HepG2 (cell line): ENCODE data around the gene SCT.

Experiments
- ATF3 ChIP-seq: sonication (generic); formaldehyde crosslinking; IDR thresholded peaks from 2 replicates; pipeline ENCODE4 v1.4.0; 2020; ENCODE audit warnings: missing genetic modification reagents
- CTCF ChIP-seq: sonication (generic); formaldehyde crosslinking; IDR thresholded peaks from 2 replicates; pipeline ENCODE4 v1.5.0; 2020; ENCODE audit warnings: mild to moderate bottlenecking, missing genetic modification reagents, moderate library complexity
- EP300 ChIP-seq, 3 experiments: sonication (generic) in 1 of 3; formaldehyde crosslinking in 1 of 3; IDR thresholded peaks; 2 replicates each; pipeline versions ENCODE4 v1.5.1 to v1.6.1; 2011 to 2020; ENCODE audit warnings: low read depth in 2 of 3, low read length in 2 of 3, borderline replicate concordance in 1 of 3, improper control_type of control experiment in 1 of 3, mild to moderate bottlenecking in 1 of 3, missing genetic modification reagents in 1 of 3, moderate library complexity in 1 of 3
- FOXO1 ChIP-seq: sonication (generic); formaldehyde crosslinking; IDR thresholded peaks from 2 replicates; pipeline ENCODE4 v1.4.0; 2020; ENCODE audit warnings: missing genetic modification reagents
- NCOR1 ChIP-seq: fragments of 200-600 bp; sonication (generic); IDR thresholded peaks from 2 replicates; pipeline ENCODE4 v1.7.0; 2017; ENCODE audit warnings: antibody characterized with exemption, low read length, borderline replicate concordance
- PHB2 ChIP-seq: fragments of 450-650 bp; IDR thresholded peaks from 2 replicates; pipeline ENCODE4 v1.6.1; 2018; ENCODE audit not compliant: partially characterized antibody
- POLR2AphosphoS2 ChIP-seq: IDR thresholded peaks from 2 replicates; pipeline ENCODE4 v1.6.1; 2011; ENCODE audit warnings: low read depth, low read length, improper control_type of control experiment
- SIX1 ChIP-seq: sonication (generic); formaldehyde crosslinking; IDR thresholded peaks from 2 replicates; pipeline ENCODE4 v1.4.0; 2020; ENCODE audit warnings: missing genetic modification reagents, borderline replicate concordance
- SMC3 ChIP-seq: IDR thresholded peaks from 2 replicates; pipeline ENCODE4 v1.6.1; 2011; ENCODE audit warnings: low read length, improper control_type of control experiment
- TAF1 ChIP-seq: sonication (generic); formaldehyde crosslinking; IDR thresholded peaks from 2 replicates; pipeline ENCODE4 v1.4.0; 2020; ENCODE audit warnings: missing genetic modification reagents
- ZNF280B ChIP-seq: sonication (generic); formaldehyde crosslinking; IDR thresholded peaks from 2 replicates; pipeline ENCODE4 v1.5.0; 2020; ENCODE audit warnings: missing genetic modification reagents, mild to moderate bottlenecking, borderline replicate concordance

GRCh38 chr11:636511-637332 lies 9.7 kb upstream of the SCT start, which contains the start of gene DRD4:
- no peak for TF ChIP-seq ZNF280B
- no peak for TF ChIP-seq NCOR1
- no peak for TF ChIP-seq CTCF (CRISPR knock-in tag)
- no peak for TF ChIP-seq TAF1
- TF ChIP-seq SIX1 (CRISPR knock-in tag) = no peak
- no peak for TF ChIP-seq FOXO1 (CRISPR knock-in tag)
- no peak for TF ChIP-seq ATF3 (CRISPR knock-in tag)
- TF ChIP-seq PHB2 = no peak
- TF ChIP-seq POLR2AphosphoS2 = no peak
- no peak for TF ChIP-seq SMC3
- TF ChIP-seq EP300 (IDR thresholded peaks at IDR 0.05; ENCODE audit: low read depth in 2 of 2, low read length in 2 of 2) = no peak
- TF ChIP-seq EP300 (CRISPR knock-in tag; IDR thresholded peaks at IDR 0.05; ENCODE audit: borderline replicate concordance) = no peak
